OCI-LY7 (cell line): Measurements from ENCODE around the gene CDKN2AIPNL. TPM values are rescaled to one million over a fixed set of nuclear protein-coding genes. Genes with fewer than 3 reads are reported as not detected.
"Not testable (repeated sequence)": the region's sequence is repeated elsewhere in the genome, so short reads cannot be mapped to it uniquely, and the experiment has no call there.

Experiments used
- BruUV-seq: library from RNA; stranded (reverse); fragments of 400-500 nt; replicated peaks from 2 replicates; lab custom pipeline; 2021; lab: Mats Ljungman, UMichigan
- CTCF ChIA-PET: fragments of 300-600 bp; sonication (Branson Sonifier 250); formaldehyde crosslinking; loops from one replicate; lab custom pipeline; 2022; ENCODE audit warnings: antibody characterized with exemption; ENCODE audit not compliant: unreplicated experiment; lab: Charles Lee
- POLR2A ChIA-PET: fragments of 300-600 bp; sonication (Branson Sonifier 250); formaldehyde crosslinking; loops from one replicate; lab custom pipeline; 2022; ENCODE audit warnings: antibody characterized with exemption; lab: Charles Lee
- DNase-seq: peaks from one replicate; pipeline ENCODE4 v3.0.0-alpha.2; 2015; ENCODE audit warnings: low spot score
- H2AFZ ChIP-seq: fragments of 200-600 bp; sonication (generic), shearing (Covaris generic); 2 replicates; pipeline ENCODE4 v1.6.1; 2014; ENCODE audit warnings: mild to moderate bottlenecking, antibody characterized with exemption, low read length, moderate library complexity
- H3K27ac ChIP-seq: fragments of 200-600 bp; sonication (generic); 2 replicates; pipeline ENCODE4 v1.5.1; 2014; ENCODE audit warnings: mixed run types, low read depth, mild to moderate bottlenecking, moderate library complexity, low read length, inconsistent platforms; ENCODE audit not compliant: poor library complexity, severe bottlenecking
- H3K36me3 ChIP-seq: fragments of 200-600 bp; sonication (generic); 2 replicates; pipeline ENCODE4 v1.6.1; 2014; ENCODE audit warnings: mild to moderate bottlenecking, antibody characterized with exemption, low read length, moderate library complexity, mixed read lengths; ENCODE audit not compliant: insufficient read depth
- H3K4me1 ChIP-seq: fragments of 200-600 bp; sonication (generic); 2 replicates; pipeline ENCODE4 v1.5.1; 2014; ENCODE audit warnings: mild to moderate bottlenecking, low read length; ENCODE audit not compliant: insufficient read depth, poor library complexity, severe bottlenecking
- H3K4me2 ChIP-seq: fragments of 200-600 bp; sonication (generic); 2 replicates; pipeline ENCODE4 v1.6.1; 2014; ENCODE audit warnings: mild to moderate bottlenecking, low read length
- H3K4me3 ChIP-seq: fragments of 200-600 bp; sonication (generic); 2 replicates; pipeline ENCODE4 v1.5.1; 2014; ENCODE audit warnings: mild to moderate bottlenecking, low read depth, low read length; ENCODE audit not compliant: poor library complexity, severe bottlenecking
- H3K79me2 ChIP-seq: fragments of 200-600 bp; sonication (generic); 2 replicates; pipeline ENCODE4 v1.6.1; 2016; ENCODE audit warnings: low read depth, mild to moderate bottlenecking, low read length, moderate library complexity, mixed read lengths; ENCODE audit not compliant: insufficient read depth
- H3K9me2 ChIP-seq: fragments of 200-600 bp; sonication (generic); 2 replicates; pipeline ENCODE4 v1.6.1; 2016; ENCODE audit warnings: mild to moderate bottlenecking, low read length, mixed read lengths; ENCODE audit not compliant: insufficient read depth
- H3K9me3 ChIP-seq: fragments of 200-600 bp; sonication (generic); 2 replicates; pipeline ENCODE4 v1.6.1; 2014; ENCODE audit warnings: mild to moderate bottlenecking, mixed run types, low read length, mixed read lengths
- H4K20me1 ChIP-seq: fragments of 200-600 bp; sonication (generic); 2 replicates; pipeline ENCODE4 v1.6.1; 2014; ENCODE audit warnings: mild to moderate bottlenecking, antibody characterized with exemption, low read length, moderate library complexity, mixed read lengths; ENCODE audit not compliant: insufficient read depth
- EZH2phosphoT487 ChIP-seq: fragments of 200-600 bp; sonication (generic); IDR thresholded peaks from 2 replicates; pipeline ENCODE4 v1.6.1; 2018; ENCODE audit warnings: low read depth, borderline replicate concordance, mild to moderate bottlenecking, mixed run types, antibody characterized with exemption, low read length, moderate library complexity, mixed read lengths
- intact Hi-C: fragments of 100-400 bp; cut with micrococcal nuclease; formaldehyde crosslinking; loops from one replicate; pipeline ENCODE4 v1.10.0; 2022; ENCODE audit not compliant: unreplicated experiment
- total RNA-seq, 2 experiments: library from RNA; depleted of rRNA in 1 of 2; stranded (reverse); fragments of >200 nt in 1 of 2; shearing (Covaris generic) in 1 of 2; gene quantifications; 2 replicates each; pipeline ENCODE4 v1.2.3, GENCODE V29; 2014 to 2022
- TF ChIP-seq, protein P1 (sequence below): fragments of 200-600 bp; sonication (generic); conservative IDR thresholded peaks from 2 replicates; pipeline ENCODE4 v1.5.1; 2014; ENCODE audit warnings: mild to moderate bottlenecking, antibody characterized with exemption, low read length, moderate library complexity, mixed read lengths

Gene CDKN2AIPNL
- total RNA-seq, 2 experiments from 2014 or later, result 45.7 to 47.8 TPM

GRCh38 chr5:134422791-134423365, 11.2 kb upstream of the CDKN2AIPNL start:
- Histone ChIP-seq H3K9me2 (no peaks in the 10 kb centered on the region), H4K20me1 (no peaks in the 10 kb centered on the region), H3K4me1 (no peaks in the 10 kb centered on the region), H2AFZ (no peak overlapping the region), H3K4me2 (no peak overlapping the region), H3K79me2 (no peaks in the 10 kb centered on the region), H3K36me3 (no peaks in the 10 kb centered on the region), H3K27ac (no peak overlapping the region), H3K9me3 (no peaks in the 10 kb centered on the region; the same call in 1 of the 2 replicates), H3K4me3 (no peak overlapping the region)
- ChIA-PET POLR2A (no interaction called here), CTCF (no interaction called here)
- no peak for DNase-seq
- intact Hi-C loops, result no loop called here
- TF ChIP-seq EZH2phosphoT487, result no peak
- TF ChIP-seq, protein P1, sequence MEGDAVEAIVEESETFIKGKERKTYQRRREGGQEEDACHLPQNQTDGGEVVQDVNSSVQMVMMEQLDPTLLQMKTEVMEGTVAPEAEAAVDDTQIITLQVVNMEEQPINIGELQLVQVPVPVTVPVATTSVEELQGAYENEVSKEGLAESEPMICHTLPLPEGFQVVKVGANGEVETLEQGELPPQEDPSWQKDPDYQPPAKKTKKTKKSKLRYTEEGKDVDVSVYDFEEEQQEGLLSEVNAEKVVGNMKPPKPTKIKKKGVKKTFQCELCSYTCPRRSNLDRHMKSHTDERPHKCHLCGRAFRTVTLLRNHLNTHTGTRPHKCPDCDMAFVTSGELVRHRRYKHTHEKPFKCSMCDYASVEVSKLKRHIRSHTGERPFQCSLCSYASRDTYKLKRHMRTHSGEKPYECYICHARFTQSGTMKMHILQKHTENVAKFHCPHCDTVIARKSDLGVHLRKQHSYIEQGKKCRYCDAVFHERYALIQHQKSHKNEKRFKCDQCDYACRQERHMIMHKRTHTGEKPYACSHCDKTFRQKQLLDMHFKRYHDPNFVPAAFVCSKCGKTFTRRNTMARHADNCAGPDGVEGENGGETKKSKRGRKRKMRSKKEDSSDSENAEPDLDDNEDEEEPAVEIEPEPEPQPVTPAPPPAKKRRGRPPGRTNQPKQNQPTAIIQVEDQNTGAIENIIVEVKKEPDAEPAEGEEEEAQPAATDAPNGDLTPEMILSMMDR, result no peak
- BruUV-seq, result no TSS peak

- H3K4me1 ChIP-seq, H3K9me3 ChIP-seq, H3K27ac ChIP-seq, H3K9me2 ChIP-seq, H3K36me3 ChIP-seq, H3K79me2 ChIP-seq, POLR2A ChIA-PET, H4K20me1 ChIP-seq, H3K4me2 ChIP-seq, H3K4me3 ChIP-seq, DNase-seq, H2AFZ ChIP-seq, intact Hi-C loops, CTCF ChIA-PET, BruUV-seq: not testable (repeated sequence)
Observed at GRCh38 chr5:134421038-134421437, 9.4 kb upstream of the CDKN2AIPNL start.

GRCh38 chr5:134420343-134420742, 8.7 kb upstream of the CDKN2AIPNL start:
- intact Hi-C loops, result no loop called here
- Histone ChIP-seq H3K4me3 (no peak overlapping the region), H3K36me3 (no peaks in the 10 kb centered on the region), H3K79me2 (no peaks in the 10 kb centered on the region), H2AFZ (no peak overlapping the region), H4K20me1 (no peaks in the 10 kb centered on the region), H3K9me3 (no peaks in the 10 kb centered on the region; the same call in 1 of the 2 replicates), H3K4me1 (no peaks in the 10 kb centered on the region), H3K27ac (no peak overlapping the region), H3K4me2 (no peak overlapping the region), H3K9me2 (no peaks in the 10 kb centered on the region)
- BruUV-seq, result no TSS peak
- ChIA-PET CTCF (no interaction called here), POLR2A (no interaction called here)
- TF ChIP-seq EZH2phosphoT487, result no peak
- TF ChIP-seq, protein P1, result no peak
- DNase-seq, result no peak
